HG02943 (cell line): ENCODE data around the gene ZNF341.

Experiments
- ATAC-seq: cut with Tn5 transposase; IDR thresholded peaks from one replicate; pipeline ENCODE4 v1.9.1; 2021; ENCODE audit warnings: mild to moderate bottlenecking, low read depth, moderate library complexity; ENCODE audit not compliant: unreplicated experiment

Gene ZNF341

DNA sequence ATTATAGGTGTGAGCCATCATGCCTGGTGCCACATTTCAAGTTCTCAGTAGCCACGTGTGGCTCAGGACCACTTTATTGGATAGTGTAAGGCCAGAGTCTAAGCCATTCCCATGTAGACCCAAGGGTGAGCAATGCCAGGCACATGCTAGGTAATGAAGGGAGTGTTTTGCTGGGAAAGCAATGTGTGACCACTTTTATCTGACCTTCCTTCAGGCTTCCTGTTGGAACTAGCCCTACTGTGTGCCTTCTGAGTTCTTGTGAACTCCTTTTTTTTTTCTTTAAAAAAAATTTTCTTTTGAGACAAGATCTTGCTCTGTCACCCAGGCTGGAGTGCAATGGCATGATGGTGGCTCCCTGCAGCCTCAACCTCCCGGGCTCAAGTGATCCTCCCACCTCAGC is 33.3 kb downstream of the ZNF341 start:
- ATAC-seq = no peak

DNA sequence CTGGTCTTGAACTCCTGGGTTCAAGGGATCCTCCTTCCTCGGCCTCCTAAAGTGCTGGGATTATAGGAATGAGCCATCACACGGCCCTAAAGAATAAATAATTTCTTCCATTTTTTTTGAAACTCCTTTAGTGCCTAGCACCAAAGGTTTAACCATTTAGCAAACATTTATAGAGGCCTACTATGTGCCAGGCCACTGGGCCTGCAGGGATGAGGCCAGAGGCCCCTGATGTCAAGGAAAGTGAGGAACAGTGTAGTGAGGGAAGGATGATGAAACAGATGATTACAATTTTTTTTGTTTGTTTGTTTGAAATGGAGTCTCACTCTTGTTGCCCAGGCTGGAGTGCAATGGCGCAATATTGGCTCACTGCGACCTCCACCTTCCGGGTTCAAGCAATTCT is 33.8 kb downstream of the ZNF341 start:
- ATAC-seq = no peak

DNA sequence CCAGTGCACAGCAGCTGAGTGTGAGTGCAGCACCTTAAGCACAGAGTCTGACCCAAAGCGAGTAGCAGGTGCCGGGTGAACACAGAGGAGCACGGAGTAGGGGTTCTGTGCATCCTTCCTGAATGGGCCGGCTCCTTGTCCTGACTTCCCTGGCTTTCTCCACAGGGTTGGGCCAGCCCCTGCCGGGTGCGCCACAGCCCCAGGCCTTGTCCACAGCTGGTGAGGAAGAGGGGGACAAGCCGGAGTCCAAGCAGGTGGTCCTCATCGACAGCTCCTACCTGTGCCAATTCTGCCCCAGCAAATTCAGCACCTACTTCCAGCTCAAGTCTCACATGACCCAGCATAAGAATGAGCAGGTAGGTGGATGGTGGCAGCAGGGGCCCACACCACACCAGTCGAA is 34.9 kb downstream of the ZNF341 start:
- ATAC-seq = no peak

DNA sequence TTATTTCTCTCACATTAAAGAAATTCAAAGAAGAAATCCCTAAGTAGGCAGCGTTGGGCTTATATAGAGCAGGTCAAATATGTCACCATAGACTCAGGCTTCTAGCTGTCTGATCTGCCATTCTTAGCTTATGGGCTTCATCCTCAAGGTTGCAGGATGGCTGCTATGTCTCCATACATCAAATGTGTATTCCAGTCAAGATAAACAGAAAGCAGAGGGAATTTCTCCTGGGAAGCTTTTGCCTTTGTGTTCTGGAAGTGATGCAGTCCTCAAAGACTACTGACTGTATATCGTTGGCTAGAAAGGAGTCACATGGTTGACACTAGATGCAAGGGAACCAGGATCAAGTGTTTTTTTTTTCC is 36.0 kb downstream of the ZNF341 start:
- no peak for ATAC-seq

DNA sequence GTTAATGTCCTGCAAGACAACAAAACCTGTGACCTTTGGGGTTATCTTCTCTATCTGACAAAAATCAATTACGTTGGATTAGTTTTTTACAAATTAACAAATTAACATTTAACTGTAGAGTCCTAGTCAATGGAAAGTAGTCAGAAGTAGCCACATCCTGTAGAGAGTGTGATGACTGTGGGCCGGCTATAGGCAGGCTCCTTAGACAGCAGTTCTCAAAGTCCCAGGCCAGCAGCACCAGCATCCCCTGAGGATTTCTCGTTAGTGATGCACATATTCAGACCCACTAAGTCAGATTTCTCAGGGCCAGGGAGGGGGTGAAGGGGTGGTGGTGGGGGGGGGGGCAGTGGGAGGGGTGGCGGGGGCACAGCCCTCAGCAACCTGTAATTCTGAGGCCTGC is 37.2 kb downstream of the ZNF341 start:
- no peak for ATAC-seq

DNA sequence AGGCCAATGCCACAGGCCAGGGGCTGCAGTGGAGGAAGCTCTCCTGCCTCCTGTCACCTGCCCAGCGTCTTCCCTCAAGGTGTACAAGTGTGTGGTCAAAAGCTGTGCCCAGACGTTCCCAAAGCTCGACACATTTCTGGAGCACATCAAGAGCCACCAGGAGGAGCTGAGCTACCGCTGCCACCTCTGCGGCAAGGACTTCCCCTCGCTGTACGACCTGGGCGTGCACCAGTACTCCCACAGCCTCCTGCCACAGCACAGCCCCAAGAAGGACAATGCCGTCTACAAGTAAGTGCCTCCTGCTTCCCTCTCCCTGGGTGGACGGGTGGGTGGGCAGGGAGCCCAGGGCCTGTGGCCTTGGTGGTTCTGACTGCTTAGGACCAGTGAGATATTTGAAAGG is 38.2 kb downstream of the ZNF341 start:
- ATAC-seq = no peak

DNA sequence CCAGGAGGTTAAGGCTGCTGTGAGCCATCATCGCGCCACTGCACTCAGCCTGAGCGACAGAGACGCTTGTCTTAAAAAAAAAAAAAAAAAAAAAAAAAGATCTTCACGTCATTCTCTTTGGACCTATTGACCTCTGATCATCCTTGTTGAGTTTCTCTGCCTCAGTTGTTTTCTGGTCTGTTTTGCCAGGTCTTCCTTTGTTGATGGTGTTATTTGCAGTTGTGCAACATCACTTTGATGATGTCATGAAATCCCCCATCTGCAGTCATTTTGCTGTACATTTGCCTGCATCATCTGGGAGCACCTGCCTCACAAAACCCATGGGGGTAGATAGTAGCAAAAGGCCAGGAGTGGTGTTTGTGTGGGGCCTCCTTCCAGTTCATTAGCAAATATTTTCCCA is 40.1 kb downstream of the ZNF341 start:
- no peak for ATAC-seq

DNA sequence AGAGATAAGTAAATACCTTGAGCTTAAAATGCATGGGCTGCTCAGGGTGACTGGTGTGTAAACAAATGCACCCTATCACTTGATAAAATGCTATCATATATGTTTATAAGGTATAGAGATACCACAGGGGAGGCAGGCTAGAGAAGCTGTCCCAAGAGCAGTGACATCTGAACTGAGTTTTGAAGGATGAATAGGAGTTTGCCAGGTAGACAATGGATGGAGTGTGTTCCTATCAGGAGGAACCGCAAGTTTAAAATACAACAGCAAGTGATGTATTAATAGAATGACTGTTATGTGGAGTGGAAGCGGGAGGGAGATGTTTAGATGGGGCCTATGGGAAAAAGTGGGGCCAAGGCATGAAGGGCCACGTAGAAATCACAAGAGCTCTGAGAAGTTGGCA is 40.6 kb downstream of the ZNF341 start:
- no peak for ATAC-seq

DNA sequence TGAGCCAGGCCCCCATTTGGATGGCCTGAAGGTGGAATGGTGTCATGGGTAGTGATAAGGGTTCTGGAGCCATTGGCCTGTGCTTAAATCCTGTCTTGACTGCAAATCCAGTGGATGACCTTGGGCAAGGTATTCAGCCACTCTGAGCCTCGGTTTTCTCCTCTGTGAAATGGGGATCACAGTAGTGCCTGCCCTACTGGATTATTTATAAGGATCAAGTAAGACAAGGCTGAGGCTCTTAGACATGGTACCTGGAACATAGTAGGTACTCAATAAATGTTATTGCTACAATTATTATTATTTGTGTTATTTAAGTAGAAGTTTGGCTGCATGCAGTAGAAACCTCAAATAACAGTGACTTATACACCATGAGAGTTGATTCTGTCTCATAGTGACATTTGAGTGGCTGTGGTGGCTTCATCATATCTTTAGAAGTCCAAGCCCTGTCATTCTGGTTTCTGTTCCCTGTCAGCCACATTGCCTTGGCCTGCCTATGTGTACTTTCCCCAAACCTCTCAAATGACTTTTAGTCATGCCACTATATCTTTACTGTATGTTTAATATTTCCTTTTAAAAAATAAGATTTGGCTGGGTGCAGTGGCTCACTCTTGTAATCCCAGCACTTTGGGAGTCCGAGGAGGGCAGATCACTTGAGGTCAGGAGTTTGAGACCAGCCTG is 41.8 kb downstream of the ZNF341 start:
- no peak for ATAC-seq

DNA sequence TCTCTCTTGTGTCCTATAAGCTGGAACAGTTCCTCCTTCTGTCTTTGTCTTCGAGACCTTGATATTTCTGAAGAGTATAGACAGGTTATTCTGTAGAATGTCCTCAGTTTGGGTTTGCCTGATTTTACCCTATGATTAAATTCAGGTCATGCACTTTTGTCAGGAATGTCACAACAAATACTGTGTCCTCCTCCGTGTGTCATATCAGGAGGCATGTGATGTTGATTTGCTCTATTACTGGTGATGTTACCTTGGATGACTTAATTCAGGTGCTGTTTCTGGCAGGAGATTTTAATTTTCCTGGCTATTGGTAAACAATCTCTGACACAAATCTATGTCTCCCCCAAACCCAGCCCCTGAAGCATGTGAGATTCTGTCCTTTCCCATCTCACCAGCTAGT is 46.0 kb downstream of the ZNF341 start:
- ATAC-seq = no peak

DNA sequence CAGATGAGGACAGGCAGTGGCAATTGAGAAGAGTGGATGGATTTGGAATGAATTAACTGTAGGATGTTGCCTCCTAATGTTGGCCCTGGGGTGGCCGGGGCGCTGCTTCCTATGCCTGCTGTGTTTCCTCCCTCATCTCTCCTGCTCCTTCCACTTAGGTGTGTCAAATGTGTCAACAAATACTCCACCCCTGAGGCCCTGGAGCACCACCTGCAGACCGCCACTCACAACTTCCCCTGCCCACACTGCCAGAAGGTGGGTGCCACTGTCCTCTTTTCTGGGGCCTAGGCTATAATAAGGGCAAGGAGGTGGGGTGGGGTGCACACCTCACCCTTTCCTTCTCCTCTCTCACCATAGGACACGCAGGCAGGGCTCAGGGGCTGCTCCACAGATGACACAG is 49.3 kb downstream of the ZNF341 start:
- no peak for ATAC-seq

DNA sequence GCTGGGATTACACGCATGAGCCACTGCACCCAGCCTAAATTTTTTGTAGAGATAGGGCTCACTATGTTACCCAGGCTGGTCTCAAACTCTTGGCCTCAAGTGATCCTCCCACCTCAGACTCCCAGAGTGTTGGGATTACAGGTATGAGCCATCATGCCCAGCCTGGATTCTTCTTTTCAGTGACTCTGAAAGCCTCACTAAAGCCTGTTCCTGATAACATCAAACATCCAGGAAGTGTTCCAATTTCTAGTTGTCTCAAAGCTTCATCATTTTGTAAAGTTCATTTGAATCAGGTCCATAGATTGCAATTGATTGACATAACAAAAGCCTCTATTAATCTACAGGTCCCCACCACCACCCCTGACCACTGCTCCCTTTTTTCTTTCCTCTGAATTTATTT is 50.1 kb downstream of the ZNF341 start:
- ATAC-seq = no peak

DNA sequence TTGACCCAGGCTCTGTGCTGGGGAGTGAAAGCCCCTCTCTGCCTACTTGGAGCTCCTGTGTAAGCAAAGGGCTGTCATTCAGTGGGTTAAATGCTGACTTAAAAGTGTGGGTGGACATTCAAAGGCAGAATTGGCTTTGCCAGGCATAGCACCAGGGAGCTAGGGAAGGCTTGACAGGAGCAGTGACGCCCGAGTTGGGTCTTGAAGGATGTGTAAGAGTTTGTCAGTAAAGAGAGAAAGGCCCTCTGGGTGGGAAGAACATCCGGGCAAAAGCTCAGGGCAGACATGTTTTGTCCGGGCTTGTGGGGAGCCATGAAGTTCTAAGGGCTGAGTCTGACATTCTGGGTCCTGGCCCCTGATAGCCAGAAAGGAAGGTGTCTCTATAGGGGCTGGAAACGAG is 51.5 kb downstream of the ZNF341 start:
- ATAC-seq = no peak

DNA sequence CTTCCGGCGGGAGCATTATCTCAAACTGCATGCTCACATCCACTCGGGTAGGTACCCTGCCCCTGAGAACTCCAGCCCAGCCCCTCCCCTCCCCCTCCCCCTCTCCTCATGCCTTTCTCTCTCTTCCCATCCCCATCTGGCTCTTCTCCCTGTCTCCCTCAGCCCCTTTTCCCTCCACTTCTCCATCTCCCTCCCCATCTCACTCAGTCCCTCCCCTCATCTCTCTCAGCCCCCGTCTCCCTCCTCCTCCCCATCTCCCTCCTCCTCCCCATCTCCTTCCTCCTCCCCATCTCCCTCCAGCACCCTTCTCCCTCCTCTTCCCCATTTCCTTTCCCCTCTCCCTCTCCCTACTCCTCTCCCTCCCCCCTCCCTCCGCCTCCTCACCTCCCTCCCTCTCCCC is 52.0 kb downstream of the ZNF341 start:
- no peak for ATAC-seq

DNA sequence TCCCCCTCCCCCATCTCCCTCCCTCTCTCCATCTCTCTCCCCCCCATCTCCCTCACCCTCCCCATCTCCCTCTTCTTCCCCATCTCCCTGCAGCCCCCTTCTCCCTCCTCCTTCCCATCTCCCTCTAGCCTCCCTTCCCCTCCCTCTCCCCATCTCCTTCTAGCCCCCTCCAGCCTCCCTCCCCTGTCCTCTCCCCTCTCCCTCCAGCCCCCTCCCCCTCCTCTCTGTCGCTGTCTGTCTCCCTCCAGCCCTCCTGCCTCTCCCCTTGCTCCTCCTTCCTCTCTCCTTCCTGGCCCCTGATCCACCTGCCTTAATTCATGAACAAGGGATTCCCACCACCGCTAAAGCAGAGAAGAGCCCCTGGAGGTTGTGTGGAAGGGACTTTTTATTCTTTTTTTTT is 52.4 kb downstream of the ZNF341 start:
- no peak for ATAC-seq

DNA sequence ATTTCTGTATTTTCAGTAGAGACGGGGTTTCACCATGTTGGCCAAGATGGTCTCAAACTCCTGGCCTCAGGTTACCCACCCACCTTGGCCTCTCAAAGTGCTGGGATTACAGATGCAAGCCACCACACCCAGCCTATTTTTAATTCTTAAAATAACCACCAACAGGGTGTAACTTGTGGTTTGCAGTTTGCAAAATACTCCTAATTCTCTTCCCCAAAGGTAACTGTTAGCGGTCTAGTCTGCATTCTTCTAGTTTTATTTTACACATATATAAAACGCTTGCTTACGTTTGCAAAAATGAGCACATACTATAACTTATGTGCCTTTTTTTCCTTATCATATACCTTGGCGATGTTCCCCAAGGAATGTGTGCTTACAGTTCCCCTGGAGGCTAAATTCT is 53.7 kb downstream of the ZNF341 start:
- no peak for ATAC-seq

DNA sequence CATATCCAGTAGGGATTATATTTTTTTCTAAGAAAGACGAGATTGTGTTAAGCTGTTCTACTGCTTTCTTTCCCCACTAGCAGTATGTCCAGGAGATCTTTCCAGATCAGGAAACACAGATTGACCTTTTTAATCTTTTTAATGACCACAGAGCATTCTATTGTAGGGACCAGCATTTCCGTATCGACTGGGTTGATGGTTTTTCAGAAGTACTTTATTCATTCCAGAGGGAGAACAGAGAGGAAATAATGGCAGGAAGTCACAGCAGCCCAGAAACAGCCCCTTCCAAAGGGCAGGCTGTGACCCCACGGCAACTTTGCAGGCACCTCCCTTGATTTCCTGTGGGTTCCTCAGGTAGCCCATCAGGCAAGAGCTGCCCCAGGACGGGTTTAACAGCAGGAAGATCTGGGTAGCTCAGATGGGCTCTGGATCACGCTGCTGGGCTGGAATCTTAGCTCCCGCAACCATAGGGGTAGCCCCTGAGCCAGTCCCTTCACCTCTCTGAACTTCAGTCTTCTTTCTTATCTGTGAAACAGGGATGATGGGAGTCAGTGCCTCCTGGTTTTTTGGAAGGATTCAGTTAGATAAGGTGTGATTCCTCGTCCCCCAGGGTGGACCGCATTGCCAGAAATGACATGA is 55.6 kb downstream of the ZNF341 start:
- no peak for ATAC-seq

DNA sequence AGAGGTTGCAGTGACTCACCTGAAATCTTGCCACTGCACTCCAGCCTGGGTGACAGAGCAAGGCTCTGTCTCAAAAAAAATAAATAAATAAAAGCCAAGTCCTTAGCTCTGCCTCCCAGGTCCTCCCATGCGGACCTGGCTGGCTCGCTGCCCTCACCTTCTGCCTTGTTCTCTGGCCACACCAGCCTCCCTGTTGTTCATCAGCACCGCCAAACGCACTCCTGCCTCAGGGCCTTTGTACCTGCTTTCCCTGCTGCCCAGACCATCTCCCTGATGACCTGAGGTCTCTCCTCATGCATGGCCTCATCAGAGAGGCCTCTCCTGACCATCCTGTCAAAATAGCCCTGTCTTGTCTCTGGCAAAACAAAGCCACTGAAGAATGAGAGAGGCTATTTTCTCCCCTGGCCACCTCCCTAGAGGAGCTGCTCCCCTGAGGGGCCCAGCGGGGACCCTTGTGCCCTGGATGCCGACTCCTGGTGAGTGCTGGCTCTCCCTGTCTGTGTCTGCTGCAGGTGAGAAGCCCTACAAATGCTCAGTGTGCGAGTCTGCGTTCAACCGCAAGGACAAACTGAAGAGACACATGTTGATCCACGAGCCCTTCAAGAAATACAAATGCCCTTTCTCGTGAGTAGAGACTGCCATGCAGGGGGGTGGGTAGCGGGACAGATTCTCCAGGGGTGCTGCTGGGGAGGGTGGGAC is 56.7 kb downstream of the ZNF341 start:
- no peak for ATAC-seq

DNA sequence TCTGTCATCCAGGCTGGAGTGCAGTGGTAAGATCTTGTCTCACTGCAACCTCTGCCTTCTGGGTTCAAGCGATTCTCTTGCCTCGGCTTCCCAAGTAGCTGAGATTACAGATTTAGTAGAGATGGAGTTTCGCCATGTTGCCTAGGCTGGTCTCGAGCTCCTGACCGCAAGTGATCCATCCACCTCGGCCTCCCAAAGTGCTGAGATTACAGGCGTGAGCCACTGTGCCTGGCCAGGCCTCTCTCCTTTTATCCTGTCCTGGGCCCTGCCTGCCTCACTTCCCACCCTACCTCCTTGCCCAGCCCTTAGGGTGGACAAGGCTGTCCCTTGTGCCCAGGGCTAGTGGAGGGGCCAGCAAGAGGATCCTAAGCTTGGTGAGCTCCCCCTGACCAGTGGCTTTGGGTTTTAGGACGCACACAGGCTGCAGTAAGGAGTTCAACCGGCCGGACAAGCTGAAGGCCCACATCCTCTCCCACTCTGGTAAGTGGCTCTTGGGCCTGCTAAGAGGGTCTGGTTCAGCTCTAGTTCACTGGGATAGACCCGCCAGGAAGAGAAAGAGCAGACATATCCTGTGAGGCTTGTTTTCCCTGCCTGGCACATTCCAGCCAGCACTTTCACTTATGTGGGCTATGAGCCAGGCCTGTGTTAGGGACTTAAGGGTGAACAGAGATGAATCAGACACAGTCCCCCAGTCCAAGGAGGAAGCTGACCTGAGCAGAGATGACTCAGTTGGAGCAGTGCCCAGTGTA is 57.5 kb downstream of the ZNF341 start:
- ATAC-seq = no peak

DNA sequence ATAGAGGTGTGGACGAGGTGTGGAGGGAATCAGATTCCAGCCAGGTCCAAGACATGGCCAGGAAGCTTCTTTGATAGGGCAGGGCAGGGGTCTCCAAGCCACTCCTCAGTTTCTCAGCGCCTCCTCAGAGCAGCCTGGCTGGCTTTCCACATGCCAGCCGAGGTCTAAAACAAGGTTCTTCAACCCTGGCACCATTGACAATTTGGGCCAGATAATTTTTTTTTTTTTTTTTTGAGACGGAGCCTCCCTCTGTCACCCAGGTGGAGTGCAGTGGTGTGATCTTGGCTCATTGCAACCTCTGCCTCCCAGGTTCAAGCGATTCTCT is 58.0 kb downstream of the ZNF341 start:
- ATAC-seq = no peak

DNA sequence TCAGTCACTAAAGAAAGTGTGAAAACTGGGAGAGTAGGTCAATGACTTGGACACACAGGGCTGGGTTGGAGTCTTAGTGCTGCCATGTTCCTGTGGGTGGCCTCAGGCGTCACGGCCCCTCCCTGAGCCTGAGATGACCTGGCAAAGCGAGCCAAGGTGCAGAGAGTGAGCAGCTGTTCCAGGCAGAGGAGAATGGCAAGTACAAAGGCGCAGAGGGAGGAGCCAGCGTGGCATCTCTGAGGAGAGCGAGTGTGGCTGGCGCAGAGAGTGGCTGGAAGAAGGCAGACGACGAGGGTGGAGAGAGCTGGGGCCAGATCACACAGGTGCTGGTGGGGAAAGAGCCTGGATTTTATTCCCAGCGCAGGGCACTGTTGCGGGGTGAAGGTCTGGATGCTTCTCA is 58.8 kb downstream of the ZNF341 start:
- ATAC-seq = no peak

DNA sequence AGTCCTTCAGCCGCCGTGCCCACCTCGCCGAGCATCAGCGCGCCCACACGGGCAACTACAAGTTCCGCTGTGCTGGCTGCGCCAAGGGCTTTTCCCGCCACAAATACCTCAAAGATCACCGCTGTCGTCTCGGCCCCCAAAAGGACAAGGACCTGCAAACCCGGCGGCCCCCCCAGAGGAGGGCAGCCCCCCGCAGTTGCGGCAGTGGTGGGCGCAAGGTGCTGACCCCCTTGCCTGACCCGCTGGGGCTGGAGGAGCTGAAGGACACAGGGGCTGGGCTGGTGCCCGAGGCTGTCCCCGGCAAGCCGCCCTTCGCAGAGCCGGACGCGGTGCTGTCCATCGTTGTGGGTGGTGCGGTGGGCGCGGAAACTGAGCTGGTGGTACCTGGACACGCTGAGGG is 59.2 kb downstream of the ZNF341 start:
- no peak for ATAC-seq
